NCI-H82 treated with DMSO at 0.1 percent for 48 hours (cell line): ENCODE results near the gene WIPF1.

Source experiments
- DNase-seq: peaks from one replicate; lab custom pipeline; 2025; ENCODE audit not compliant: unreplicated experiment; lab: John Stamatoyannopoulos, UW

Gene WIPF1

GRCh38 chr2:174546519-174547506, 50.8 kb downstream of the WIPF1 start:
- DNase-seq, result no peak

DNA sequence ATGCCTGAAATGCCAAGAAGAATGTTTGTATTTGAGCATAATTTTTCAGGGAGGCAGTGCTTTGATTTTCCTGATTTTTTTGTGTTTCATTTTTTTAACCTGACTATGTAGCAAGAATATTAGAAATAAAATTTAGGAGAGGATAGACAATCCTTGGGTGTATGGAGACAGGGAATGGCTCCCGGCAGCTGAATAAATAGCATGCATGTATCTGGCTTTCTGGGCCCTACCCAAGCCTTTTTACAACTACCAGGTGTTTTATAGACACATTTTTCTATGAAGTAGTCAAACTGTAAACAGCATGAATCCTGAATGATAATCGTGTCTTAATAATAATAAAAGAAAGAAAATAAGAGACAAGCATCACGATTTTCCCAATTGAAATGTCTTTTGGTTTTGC, 52.4 kb downstream of the WIPF1 start:
- DNase-seq, result no peak

DNA sequence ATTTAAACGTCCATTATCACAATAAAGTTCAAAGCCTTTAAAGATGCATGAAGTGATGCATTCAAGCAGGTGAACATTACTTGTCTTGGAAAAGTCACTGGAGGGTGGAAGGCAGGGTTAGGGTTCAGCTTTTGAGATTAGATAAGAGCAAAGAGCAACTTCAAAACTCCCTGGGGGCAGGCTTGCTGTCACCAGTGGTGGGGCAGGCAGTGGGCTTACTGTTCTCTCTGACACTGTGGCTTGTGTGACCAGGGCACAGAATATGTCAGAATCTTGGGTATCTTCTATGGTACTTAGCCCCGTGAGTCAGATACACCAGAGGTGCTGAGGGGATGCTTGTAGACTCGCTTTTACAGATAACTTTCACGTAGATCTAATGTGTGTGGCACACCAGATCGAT, 52.8 kb downstream of the WIPF1 start:
- DNase-seq, result no peak

DNA sequence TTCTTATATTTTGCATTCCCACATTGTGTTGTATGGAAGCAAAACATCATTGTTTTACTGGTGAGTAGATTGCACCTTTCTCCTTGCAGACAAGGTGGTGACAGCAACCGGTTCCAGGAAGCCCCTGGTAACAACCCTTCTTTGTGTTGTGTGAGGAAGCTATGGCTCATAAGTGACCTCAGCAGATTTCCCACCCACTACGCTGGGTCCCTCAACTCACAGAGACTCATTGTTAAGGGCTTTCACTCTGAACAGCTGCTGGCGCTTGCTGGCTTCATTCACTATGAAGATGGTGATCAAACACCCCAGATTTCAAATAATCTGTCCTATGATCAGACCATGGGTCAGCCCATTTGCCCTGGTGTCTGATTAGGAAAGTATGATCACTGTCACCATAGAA, 53.4 kb downstream of the WIPF1 start:
- no peak for DNase-seq

DNA sequence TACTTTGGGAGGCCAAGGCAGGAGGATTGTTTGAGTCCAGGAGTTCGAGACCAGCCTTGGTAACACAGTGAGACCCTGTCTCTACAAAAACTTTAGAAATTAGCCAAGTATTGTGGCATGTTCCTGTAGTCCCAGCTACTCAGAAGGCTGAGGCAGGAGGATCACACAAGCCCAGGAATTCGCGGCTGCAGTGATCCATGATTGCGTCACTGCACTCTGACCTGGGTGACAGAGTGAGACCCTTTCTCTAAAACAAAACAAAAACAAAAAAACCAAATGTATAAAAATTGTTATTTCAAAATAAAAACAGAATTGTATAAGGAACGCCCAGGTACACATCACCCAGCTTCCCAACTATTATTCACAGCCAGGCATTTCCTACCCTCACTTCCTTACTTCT, 56.7 kb downstream of the WIPF1 start:
- DNase-seq, result no peak

DNA sequence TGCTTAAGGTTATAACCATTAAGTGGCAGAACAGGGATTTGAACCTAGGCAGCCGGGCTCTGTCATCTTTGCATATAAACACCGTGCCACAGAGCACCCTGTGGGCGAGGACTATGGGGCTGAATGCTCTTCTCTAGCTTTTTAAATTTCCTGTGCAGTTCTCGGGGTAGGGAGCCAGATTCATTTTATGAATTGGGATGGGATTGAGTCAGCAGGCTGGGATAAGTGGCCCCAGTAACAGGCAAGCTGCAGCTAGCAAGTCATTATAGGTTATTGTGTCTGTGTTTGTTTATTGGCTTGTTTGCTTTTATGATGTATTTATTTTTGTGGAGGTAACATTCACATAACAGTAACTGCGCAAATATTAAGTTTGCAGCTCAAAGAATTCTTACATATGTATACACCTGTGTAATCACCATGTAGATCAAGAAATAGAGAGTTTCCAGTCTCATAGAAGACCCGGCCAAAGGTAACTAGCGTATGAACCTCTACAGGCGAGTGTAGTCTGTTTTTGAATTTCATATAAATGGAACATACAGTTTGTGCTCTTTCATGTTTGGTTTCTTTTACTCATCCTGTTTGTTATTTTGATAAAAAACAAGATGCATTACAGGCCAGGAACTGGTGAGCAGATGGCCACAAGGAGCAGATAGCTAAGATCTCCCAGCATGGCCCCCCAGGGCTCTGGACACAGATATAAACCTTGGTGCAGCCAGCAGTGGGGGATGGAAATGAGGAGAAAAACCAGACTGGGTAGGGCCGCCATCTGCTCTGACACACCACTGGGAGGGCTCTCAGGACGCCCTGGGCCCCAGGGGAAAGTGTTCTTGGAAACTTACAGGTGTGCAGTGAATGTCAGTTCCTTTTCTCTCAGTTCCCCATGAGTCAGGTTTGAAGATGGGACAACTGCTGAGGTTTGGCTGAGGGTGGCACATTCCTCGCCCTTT, 61.6 kb downstream of the WIPF1 start:
- DNase-seq, result no peak

DNA sequence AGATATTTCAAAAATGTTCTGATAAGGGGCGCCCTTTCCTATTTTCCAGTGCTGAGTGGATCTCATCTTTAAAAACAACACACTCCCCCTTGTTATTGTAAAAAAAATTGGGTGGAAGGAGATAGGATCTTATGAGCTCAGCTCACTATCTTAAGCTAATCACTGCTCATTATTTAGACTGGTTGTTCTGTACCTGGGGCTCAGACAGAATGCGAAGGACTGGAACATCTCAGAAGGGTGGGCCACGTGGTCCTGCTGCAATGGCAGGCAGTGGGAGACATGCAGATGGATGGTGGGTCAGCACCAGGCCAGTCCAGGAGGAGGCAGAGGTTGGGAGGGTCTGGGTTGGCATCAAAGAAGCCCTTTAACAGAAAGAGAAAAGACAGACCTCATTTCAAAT, 62.5 kb downstream of the WIPF1 start:
- DNase-seq, result no peak

DNA sequence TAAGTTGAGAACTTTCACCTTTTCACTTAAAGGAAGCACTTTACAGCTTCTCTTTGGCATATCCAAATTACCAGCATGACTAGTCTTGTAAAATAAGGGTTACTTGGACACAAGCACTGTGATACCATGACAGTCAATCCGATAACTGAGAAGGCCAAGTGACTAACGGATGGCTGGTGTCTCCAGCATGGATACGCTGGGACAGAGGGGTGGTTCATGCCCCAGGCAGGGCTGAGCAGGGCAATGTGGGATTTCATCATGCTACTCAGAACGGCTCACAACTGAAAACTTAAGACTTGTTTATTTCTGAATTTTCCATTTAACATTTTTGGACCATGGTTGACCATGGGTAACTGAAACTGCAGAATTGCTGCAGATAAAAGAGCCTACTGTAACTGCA, 67.7 kb downstream of the WIPF1 start:
- no peak for DNase-seq

- DNase-seq, result no peak
These were observed 69.6 kb downstream of the WIPF1 start for GRCh38 chr2:174527959-174528358.

DNA sequence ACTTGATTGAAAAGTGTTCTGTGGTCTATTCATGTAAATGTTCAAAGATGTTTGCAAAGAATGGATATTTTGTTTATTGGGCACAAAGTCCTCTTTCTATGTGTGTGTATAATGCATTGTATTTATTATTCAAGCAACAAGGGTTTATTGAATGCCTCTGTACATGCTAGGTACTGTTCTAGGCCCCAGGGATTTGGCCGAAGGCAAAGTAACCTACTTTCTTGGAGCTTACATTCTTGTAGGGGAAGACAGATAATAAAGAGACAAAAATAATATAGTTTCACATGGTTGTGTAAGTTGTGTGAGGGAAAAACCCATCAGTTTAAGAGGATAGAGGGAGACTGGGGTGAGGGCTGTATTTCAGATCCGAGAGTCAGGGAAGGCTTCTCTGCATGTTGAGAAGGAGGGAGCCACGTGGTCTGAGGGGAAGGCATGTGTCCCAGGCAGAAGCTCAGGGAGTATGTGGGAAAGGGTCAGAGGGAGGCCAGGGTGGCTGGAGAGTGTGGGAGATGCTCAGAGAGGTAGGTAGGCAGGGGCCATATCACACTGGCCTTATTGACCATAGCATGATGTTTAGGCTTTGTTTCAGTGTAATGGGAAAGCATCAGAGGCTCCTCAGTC, 70.4 kb downstream of the WIPF1 start:
- DNase-seq, result no peak

GRCh38 chr2:174524527-174524926, 73.1 kb downstream of the WIPF1 start:
- no peak for DNase-seq

- DNase-seq, result no peak
These were observed 75.1 kb downstream of the WIPF1 start for GRCh38 chr2:174522553-174522952.

DNA sequence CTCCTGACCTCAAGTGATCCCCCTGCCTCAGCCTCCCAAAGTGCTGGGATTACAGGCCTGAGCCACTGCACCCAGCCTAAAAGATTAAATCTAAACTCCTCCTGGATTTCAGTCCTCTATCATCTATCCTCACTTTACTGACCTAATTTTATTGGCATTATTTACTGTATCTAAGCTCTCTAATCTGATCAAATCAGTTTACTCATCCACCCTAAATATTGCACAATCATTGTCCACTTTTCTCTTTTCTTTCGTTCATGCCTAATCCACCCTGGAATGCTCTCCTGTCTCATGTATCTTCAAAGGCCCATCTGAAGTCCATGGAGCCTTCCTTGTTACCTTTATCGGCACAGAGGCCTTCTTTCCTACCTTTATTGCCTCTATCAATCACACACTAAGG, 79.2 kb downstream of the WIPF1 start:
- no peak for DNase-seq

GRCh38 chr2:174516501-174517378, 80.9 kb downstream of the WIPF1 start:
- no peak for DNase-seq

DNA sequence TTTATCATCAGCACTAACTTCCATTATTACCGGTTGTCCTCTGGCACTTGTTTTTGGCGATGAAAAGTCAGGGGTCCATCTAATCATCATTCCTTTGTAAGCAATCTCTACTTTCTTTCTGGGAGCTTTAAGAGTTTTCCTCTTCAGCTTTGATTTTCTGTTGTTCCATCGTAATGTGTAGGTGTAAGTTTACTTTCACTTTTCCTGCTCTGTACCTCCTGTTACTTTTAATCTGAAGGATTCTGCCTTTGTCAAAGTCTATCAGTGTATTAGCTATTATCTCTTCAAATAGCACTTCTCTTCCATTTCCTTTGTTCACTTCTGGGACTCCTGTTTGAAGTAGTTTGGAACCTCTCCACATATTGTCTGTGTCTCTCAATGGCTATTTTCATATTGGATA, 85.3 kb downstream of the WIPF1 start:
- no peak for DNase-seq

DNA sequence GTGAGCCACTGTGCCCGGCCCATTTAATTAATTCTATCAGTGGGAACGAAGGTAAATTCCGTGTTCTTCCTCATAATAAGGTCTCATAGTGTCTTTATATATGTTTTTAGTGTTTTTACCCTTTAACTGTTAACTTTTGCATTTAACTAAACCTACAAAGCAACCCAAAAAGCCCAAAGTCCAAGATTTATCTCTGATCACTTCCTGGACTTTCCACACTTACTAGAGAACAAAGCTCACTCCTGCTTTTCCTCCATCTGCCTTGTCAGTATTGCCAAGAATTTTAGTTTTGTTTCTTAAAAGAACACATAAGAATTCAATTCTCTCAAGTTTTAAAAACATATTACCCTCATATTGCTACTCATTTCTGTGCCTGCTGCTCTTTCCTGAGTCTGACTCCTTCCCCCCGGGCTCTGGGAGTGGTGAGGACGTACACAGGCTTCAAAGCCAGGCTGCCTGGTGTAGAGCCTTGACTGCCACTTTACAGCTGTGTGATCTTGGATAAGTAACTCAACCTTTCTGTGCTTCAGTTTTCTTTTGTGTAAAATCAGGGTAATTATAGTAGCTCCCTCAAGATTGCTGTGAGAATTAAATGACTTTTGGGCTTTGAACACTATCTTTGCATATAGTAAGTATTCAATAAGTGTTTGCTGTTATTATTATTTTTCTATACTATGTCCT, 85.9 kb downstream of the WIPF1 start:
- no peak for DNase-seq

DNA sequence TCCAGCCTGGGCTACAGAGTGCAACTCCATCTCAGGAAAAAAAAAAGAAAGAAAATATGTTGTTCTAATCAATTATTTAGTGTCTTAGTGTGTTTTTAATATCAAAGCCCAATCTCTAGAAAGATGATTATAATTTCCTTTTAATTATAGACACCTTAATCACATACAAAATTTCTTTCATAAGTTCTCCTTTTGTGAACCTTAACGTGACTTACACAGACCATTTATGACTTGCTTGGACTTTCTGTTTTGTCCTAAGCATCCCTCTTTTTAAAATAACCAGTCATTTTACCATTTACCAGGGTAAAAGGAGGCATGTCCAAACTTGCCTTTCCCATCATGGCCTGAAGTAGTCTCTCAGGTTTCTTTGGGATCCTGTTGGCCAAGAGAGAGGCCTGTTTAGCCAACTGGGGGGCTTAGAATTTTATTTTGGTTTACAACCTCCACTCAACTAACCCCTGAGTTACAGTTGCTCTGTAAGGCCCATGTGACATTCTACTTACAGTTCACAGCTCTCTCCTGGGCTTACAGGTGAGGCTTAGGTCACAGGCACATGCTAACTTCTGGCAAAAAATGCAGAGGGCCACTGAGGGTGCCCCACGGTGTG, 86.9 kb downstream of the WIPF1 start:
- DNase-seq, result no peak
